H9 (cell line): ENCODE data around the gene MSRB1. TPM values are rescaled to one million over a fixed set of nuclear protein-coding genes. Genes with fewer than 3 reads are reported as not detected.

Experiments
- DNase-seq: peaks from one replicate; pipeline ENCODE4 v3.0.0-alpha.2; 2017
- H2AFZ ChIP-seq: one replicate; pipeline ENCODE4 v1.6.1; 2013; ENCODE audit warnings: mild to moderate bottlenecking, low read length, control low read depth, moderate library complexity
- H2AK5ac ChIP-seq: 2 replicates; pipeline ENCODE4 v1.6.1; 2013; ENCODE audit warnings: low read length, control low read depth, mixed read lengths; ENCODE audit not compliant: insufficient read length
- H2BK120ac ChIP-seq: one replicate; pipeline ENCODE4 v1.6.1; 2013; ENCODE audit warnings: low read depth, mild to moderate bottlenecking, low read length, control low read depth, inconsistent platforms; ENCODE audit not compliant: poor library complexity, severe bottlenecking
- H2BK12ac ChIP-seq: 2 replicates; pipeline ENCODE4 v1.6.1; 2013; ENCODE audit warnings: low read length, control low read depth, mixed read lengths, low read depth; ENCODE audit not compliant: insufficient read length
- H2BK15ac ChIP-seq: 2 replicates; pipeline ENCODE4 v1.6.1; 2013; ENCODE audit warnings: low read depth, low read length, control low read depth
- H2BK20ac ChIP-seq: one replicate; pipeline ENCODE4 v1.6.1; 2013; ENCODE audit warnings: low read depth, mild to moderate bottlenecking, low read length, control low read depth, inconsistent platforms; ENCODE audit not compliant: poor library complexity, severe bottlenecking
- H2BK5ac ChIP-seq: 2 replicates; pipeline ENCODE4 v1.6.1; 2013; ENCODE audit warnings: low read length, control low read depth, mixed read lengths; ENCODE audit not compliant: insufficient read length
- H3K14ac ChIP-seq: 2 replicates; pipeline ENCODE4 v1.6.1; 2013; ENCODE audit warnings: low read length, control low read depth; ENCODE audit not compliant: insufficient read depth
- H3K18ac ChIP-seq: 2 replicates; pipeline ENCODE4 v1.6.1; 2013; ENCODE audit warnings: low read depth, mild to moderate bottlenecking, mixed read lengths, low read length, control low read depth; ENCODE audit not compliant: insufficient read length
- H3K23ac ChIP-seq: 2 replicates; pipeline ENCODE4 v1.6.1; 2013; ENCODE audit warnings: low read length, control low read depth, mixed read lengths, low read depth; ENCODE audit not compliant: insufficient read length
- H3K23me2 ChIP-seq: 2 replicates; pipeline ENCODE4 v1.6.1; 2013; ENCODE audit warnings: low read depth, mild to moderate bottlenecking, mixed read lengths, low read length, control low read depth; ENCODE audit not compliant: insufficient read length, poor library complexity, severe bottlenecking
- H3K27ac ChIP-seq: 2 replicates; pipeline ENCODE4 v1.5.1; 2013; ENCODE audit warnings: low read length, control low read depth, mixed read lengths, low read depth; ENCODE audit not compliant: insufficient read length
- H3K27me3 ChIP-seq: 2 replicates; pipeline ENCODE4 v1.6.1; 2013; ENCODE audit warnings: low read length, control low read depth, inconsistent platforms; ENCODE audit not compliant: insufficient read depth
- H3K4ac ChIP-seq: 2 replicates; pipeline ENCODE4 v1.6.1; 2013; ENCODE audit warnings: low read depth, mild to moderate bottlenecking, control low read depth, inconsistent platforms, low read length, moderate library complexity
- H3K4me1 ChIP-seq: 2 replicates; pipeline ENCODE4 v1.6.1; 2013; ENCODE audit warnings: low read length, control low read depth, inconsistent platforms; ENCODE audit not compliant: insufficient read depth
- H3K4me2 ChIP-seq: 2 replicates; pipeline ENCODE4 v1.6.1; 2013; ENCODE audit warnings: low read length, control low read depth, mixed read lengths; ENCODE audit not compliant: insufficient read length, insufficient read depth
- H3K56ac ChIP-seq: 2 replicates; pipeline ENCODE4 v1.6.1; 2013; ENCODE audit warnings: low read depth, mild to moderate bottlenecking, mixed read lengths, low read length, control low read depth; ENCODE audit not compliant: insufficient read length
- H3K79me1 ChIP-seq: 2 replicates; pipeline ENCODE4 v1.6.1; 2013; ENCODE audit warnings: low read depth, mild to moderate bottlenecking, moderate library complexity, low read length, control low read depth, inconsistent platforms; ENCODE audit not compliant: insufficient read depth, poor library complexity, severe bottlenecking
- H3K79me2 ChIP-seq: 2 replicates; pipeline ENCODE4 v1.6.1; 2013; ENCODE audit warnings: low read length, control low read depth, inconsistent platforms; ENCODE audit not compliant: insufficient read depth
- H3K9ac ChIP-seq: 2 replicates; pipeline ENCODE4 v1.6.1; 2013; ENCODE audit warnings: low read length, control low read depth, mixed read lengths; ENCODE audit not compliant: insufficient read length; ENCODE audit errors: extremely low read depth
- H3K9me3 ChIP-seq: one replicate; pipeline ENCODE4 v1.6.1; 2013; ENCODE audit warnings: low read depth, low read length, inconsistent platforms; ENCODE audit not compliant: control insufficient read depth
- H3T11ph ChIP-seq: one replicate; pipeline ENCODE4 v1.6.1; 2013; ENCODE audit warnings: mild to moderate bottlenecking, low read length, control low read depth, inconsistent platforms
- H4K20me1 ChIP-seq: one replicate; pipeline ENCODE4 v1.6.1; 2013; ENCODE audit not compliant: control insufficient read depth, insufficient read length, insufficient read depth
- H4K5ac ChIP-seq: 2 replicates; pipeline ENCODE4 v1.6.1; 2013; ENCODE audit warnings: low read depth, mild to moderate bottlenecking, mixed read lengths, low read length, control low read depth; ENCODE audit not compliant: insufficient read length
- H4K8ac ChIP-seq: replicated peaks from 2 replicates; pipeline ENCODE4 v1.6.1; 2013; ENCODE audit warnings: low read length, control low read depth, mixed read lengths, low read depth; ENCODE audit not compliant: insufficient read length
- H4K91ac ChIP-seq: 2 replicates; pipeline ENCODE4 v1.6.1; 2013; ENCODE audit warnings: low read depth, mild to moderate bottlenecking, moderate library complexity, mixed read lengths, low read length, control low read depth; ENCODE audit not compliant: insufficient read length
- H3K27ac Mint-ChIP-seq, 3 experiments: 2 replicates in 2 of 3; 3 replicates in 1 of 3; pipeline ENCODE4 v1.8.0; 2020 to 2021; ENCODE audit warnings: mixed read lengths in 3 of 3, mild to moderate bottlenecking in 1 of 3, moderate library complexity in 1 of 3
- H3K27me3 Mint-ChIP-seq: 2 replicates; pipeline ENCODE4 v1.8.0; 2021; ENCODE audit warnings: low read depth, mild to moderate bottlenecking, moderate library complexity, mixed read lengths
- H3K36me3 Mint-ChIP-seq, 3 experiments: 2 replicates in 2 of 3; 3 replicates in 1 of 3; pipeline ENCODE4 v1.8.0; 2020 to 2021; ENCODE audit warnings: low read depth in 3 of 3, mixed read lengths in 3 of 3; ENCODE audit not compliant: insufficient read depth in 1 of 3
- H3K4me1 Mint-ChIP-seq, 2 experiments: 2 replicates each; pipeline ENCODE4 v1.8.0; 2020; ENCODE audit warnings: mixed read lengths in 2 of 2
- H3K4me3 Mint-ChIP-seq, 2 experiments: 2 replicates in 1 of 2; 3 replicates in 1 of 2; pipeline ENCODE4 v1.8.0; 2020 to 2021; ENCODE audit warnings: mild to moderate bottlenecking in 2 of 2, mixed read lengths in 2 of 2, moderate library complexity in 1 of 2
- H3K9me3 Mint-ChIP-seq, 2 experiments: 2 replicates in 1 of 2; 3 replicates in 1 of 2; pipeline ENCODE4 v1.8.0; 2020; ENCODE audit warnings: mild to moderate bottlenecking in 2 of 2, mixed read lengths in 2 of 2, moderate library complexity in 1 of 2
- CTCF ChIP-seq: fragments of 200-600 bp; sonication (generic); conservative IDR thresholded peaks from 3 replicates; pipeline ENCODE4 v1.8.0; 2021; ENCODE audit warnings: antibody characterized with exemption, mild to moderate bottlenecking
- WGBS: extraction: QIAGEN DNeasy Blood & Tissue Kit; methylation state at CpG from one replicate; pipeline ENCODE4 v1.1.7; 2013; ENCODE audit warnings: missing lambda C conversion rate, low lambda C conversion rate, mixed read lengths; ENCODE audit not compliant: insufficient read length; ENCODE audit errors: extremely low coverage; 5-methylcytosine and 5-hydroxymethylcytosine counted together
- total RNA-seq: library from RNA; stranded (reverse); gene quantifications from 2 replicates; pipeline ENCODE4 v1.2.1, GENCODE V29; 2021

The MSRB1 gene
- total RNA-seq, 1 experiment from 2014 or later: 25.7 TPM

DNA sequence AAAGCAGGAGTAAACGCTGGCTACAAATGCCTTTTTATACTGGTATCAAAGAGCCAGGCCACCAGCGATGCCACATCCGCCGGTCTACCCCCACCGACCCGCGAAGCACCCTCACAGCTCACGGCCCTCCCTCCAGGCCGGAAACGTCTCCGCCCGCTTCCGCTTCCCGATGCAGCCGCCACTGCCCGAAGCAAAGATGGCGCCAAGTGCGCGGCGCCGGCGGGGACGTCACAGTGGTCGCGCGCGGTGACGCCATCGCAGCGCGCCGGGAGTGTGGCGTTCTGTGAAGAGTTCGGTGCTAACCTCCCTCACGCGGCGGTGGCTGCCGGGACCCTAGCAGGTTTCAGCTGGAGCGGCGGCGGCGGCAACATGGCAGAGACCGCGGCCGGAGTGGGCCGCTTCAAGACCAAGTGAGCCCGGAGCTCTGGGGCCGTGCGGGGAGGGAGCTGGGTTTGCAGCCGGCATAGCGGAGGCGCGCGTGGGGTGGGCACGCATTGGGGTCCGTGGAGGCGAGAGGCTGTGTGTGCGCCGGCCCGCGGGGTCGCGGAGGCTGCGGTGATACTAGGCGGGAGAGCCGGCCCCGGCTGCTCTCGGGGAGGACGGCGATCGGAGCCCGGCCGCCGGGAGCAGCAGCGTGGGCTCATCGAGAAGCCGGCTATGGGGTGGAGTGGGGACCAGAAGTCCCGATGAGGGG, 28.9 kb upstream of the MSRB1 start, which contains the start of gene TBL3:
Gene TBL3 (plus strand): TSS at position 258 of the 694 bp plus-strand sequence. CDS start 112 bp downstream, at position 370.
- Histone ChIP-seq H4K20me1 (no peaks in the 10 kb centered on the region), H4K5ac (no peak within 1 kb of the TSS)
- H3K4me3 Mint-ChIP-seq: peak within 1 kb of the TSS; percentile 93 to 96

More for the DNA sequence above, 28.9 kb upstream of the MSRB1 start, which contains the start of gene TBL3:
- TF ChIP-seq CTCF: no peak
- peaks cover 8% of the 10 kb centered on the region for H3K23me2 ChIP-seq
- DNase-seq: peak; percentile 94
- H3K4me1 Mint-ChIP-seq: peaks cover 8 to 14% of the 10 kb centered on the region in 2 experiments
- peak within 1 kb of the TSS; percentile 94 to 98 (median 95) for H3K27ac Mint-ChIP-seq
- H3K4me2 ChIP-seq: peak within 1 kb of the TSS; percentile 62
- H3K9me3 Mint-ChIP-seq: no peaks in the 10 kb centered on the region; a peak in 2 of 5 replicates
- H3K4me1 ChIP-seq: no peaks in the 10 kb centered on the region
- no peak within 1 kb of the TSS for H4K8ac ChIP-seq
- no peaks in the 10 kb centered on the region for H3K9me3 ChIP-seq
- H2BK120ac ChIP-seq: no peak within 1 kb of the TSS
- H3K56ac ChIP-seq: no peak within 1 kb of the TSS
- no CpG with 5 or more reads among the region's 78 CpGs for WGBS
- H3K27ac ChIP-seq: no peak within 1 kb of the TSS
- peaks cover 5% of the 10 kb centered on the region for H3K79me1 ChIP-seq
- H3K9ac ChIP-seq: peak within 1 kb of the TSS; percentile 68
- H2BK20ac ChIP-seq: no peak within 1 kb of the TSS
- no peak within 1 kb of the TSS for H2BK5ac ChIP-seq
- no peak within 1 kb of the TSS for H4K91ac ChIP-seq
- no peaks in the 10 kb centered on the region for H3K27me3 Mint-ChIP-seq
- no peaks in the 10 kb centered on the region for H3K27me3 ChIP-seq
- H3K14ac ChIP-seq: peak within 1 kb of the TSS; percentile 16
- H3K79me2 ChIP-seq: peaks cover 6% of the 10 kb centered on the region; the same call in 1 of the 2 replicates
- H2BK15ac ChIP-seq: no peak within 1 kb of the TSS
- no peak within 1 kb of the TSS for H3K23ac ChIP-seq
- H2AK5ac ChIP-seq: no peak within 1 kb of the TSS
- no peak within 1 kb of the TSS for H2AFZ ChIP-seq
- no peak within 1 kb of the TSS for H2BK12ac ChIP-seq
- H3K4ac ChIP-seq: no peak within 1 kb of the TSS
- H3K36me3 Mint-ChIP-seq: peaks cover 10 to 22% (median 22%) of the 10 kb centered on the region in 3 experiments
- no peak within 1 kb of the TSS for H3T11ph ChIP-seq
- peak within 1 kb of the TSS; percentile 3 for H3K18ac ChIP-seq
